GM12878 (cell line): ENCODE results near the gene ANTKMT. TPM values are rescaled to one million over a fixed set of nuclear protein-coding genes. Genes with fewer than 3 reads are reported as not detected.

Experiments
- ATAC-seq: fragments of 200-7000 bp; cut with Tn5 transposase; 3 replicates; pipeline ENCODE4 v1.9.1; 2020; ENCODE audit warnings: mild to moderate bottlenecking, moderate library complexity
- Bru-seq: library from RNA; stranded (reverse); fragments of 400-500 nt; gene quantifications from one replicate; lab custom pipeline; 2021; lab: Mats Ljungman, UMichigan
- BruChase-seq, 2 experiments: library from RNA; stranded (reverse); fragments of 400-500 nt; gene quantifications; one replicate each; lab custom pipeline; 2021; lab: Mats Ljungman, UMichigan
- BruUV-seq: library from RNA; stranded (reverse); fragments of 400-500 nt; replicated peaks from 2 replicates; lab custom pipeline; 2021; lab: Mats Ljungman, UMichigan
- CTCF ChIA-PET: fragments of 300-600 bp; sonication (Branson Sonifier 250); formaldehyde crosslinking; extraction: SDS; loops from one replicate; lab custom pipeline; 2021; ENCODE audit warnings: inconsistent platforms; lab: Yijun Ruan, JAX
- POLR2A ChIA-PET: fragments of 350-600 bp; formaldehyde crosslinking; extraction: SDS; loops from one replicate; lab custom pipeline; 2021; ENCODE audit warnings: inconsistent platforms; lab: Charles Lee
- RAD21 ChIA-PET: fragments of 300-600 bp; sonication (Branson Sonifier 250); formaldehyde crosslinking; loops from one replicate; lab custom pipeline; 2023; ENCODE audit warnings: antibody characterized with exemption; ENCODE audit not compliant: unreplicated experiment; lab: Charles Lee
- SMC1A ChIA-PET: fragments of 300-600 bp; sonication (Branson Sonifier 250); formaldehyde crosslinking; loops from one replicate; lab custom pipeline; 2023; ENCODE audit not compliant: unreplicated experiment, uncharacterized antibody; lab: Charles Lee
- DNase-seq: peaks from one replicate; pipeline ENCODE4 v3.0.0-alpha.2; 2011; ENCODE audit warnings: low read depth, low spot score
- FAIRE-seq: peaks from 3 replicates; lab custom pipeline; 2011; peaks lifted over from hg19 to GRCh38; lab: Jason Lieb, UNC
- H2AFZ ChIP-seq: 2 replicates; pipeline ENCODE4 v1.6.0; 2011; ENCODE audit warnings: low read depth, low read length, control low read depth; ENCODE audit not compliant: control insufficient read depth
- H3K27ac ChIP-seq: 2 replicates; pipeline ENCODE4 v1.5.1; 2011; ENCODE audit warnings: control low read depth; ENCODE audit not compliant: control insufficient read depth, insufficient read depth
- H3K27me3 ChIP-seq, 2 experiments: replicated peaks in 1 of 2; 2 replicates each; pipeline versions ENCODE4 v1.6.0 to v1.6.1; 2011; ENCODE audit warnings: low read length in 1 of 2; ENCODE audit not compliant: control insufficient read depth in 2 of 2, insufficient read depth in 2 of 2
- H3K36me3 ChIP-seq, 2 experiments: 2 replicates each; pipeline ENCODE4 v1.5.1; 2011; ENCODE audit warnings: low read length in 1 of 2; ENCODE audit not compliant: control insufficient read depth in 2 of 2, insufficient read depth in 2 of 2
- H3K4me1 ChIP-seq: 2 replicates; pipeline ENCODE4 v1.6.1; 2011; ENCODE audit warnings: mild to moderate bottlenecking, low read length, moderate library complexity, mixed read lengths; ENCODE audit not compliant: control insufficient read depth, insufficient read depth
- H3K4me2 ChIP-seq: 2 replicates; pipeline ENCODE4 v1.6.0; 2011; ENCODE audit warnings: control low read depth; ENCODE audit not compliant: control insufficient read depth, insufficient read depth
- H3K4me3 ChIP-seq: fragments of 200-600 bp; sonication (generic); 2 replicates; pipeline ENCODE4 v1.5.1; 2016
- H3K79me2 ChIP-seq: 2 replicates; pipeline ENCODE4 v1.6.0; 2011; ENCODE audit warnings: low read length; ENCODE audit not compliant: control insufficient read depth, insufficient read depth
- H3K9ac ChIP-seq: 2 replicates; pipeline ENCODE4 v1.8.0; 2011; ENCODE audit warnings: low read length, control low read depth, mixed read lengths; ENCODE audit not compliant: control insufficient read depth, insufficient read depth
- H3K9me3 ChIP-seq: replicated peaks from 3 replicates; pipeline ENCODE4 v1.5.1; 2011; ENCODE audit warnings: mild to moderate bottlenecking, low read length; ENCODE audit not compliant: control insufficient read depth, insufficient read depth
- H4K20me1 ChIP-seq: 2 replicates; pipeline ENCODE4 v1.6.0; 2011; ENCODE audit not compliant: control insufficient read depth, insufficient read depth
- ATF3 ChIP-seq: IDR thresholded peaks from 2 replicates; pipeline ENCODE4 v1.6.1; 2011; ENCODE audit warnings: low read depth, mild to moderate bottlenecking, low read length, moderate library complexity, borderline replicate concordance; ENCODE audit errors: extremely low read depth
- CREB1 ChIP-seq: IDR thresholded peaks from 2 replicates; pipeline ENCODE4 v1.6.1; 2012; ENCODE audit warnings: low read depth, mild to moderate bottlenecking, inconsistent platforms
- DPF2 ChIP-seq: fragments of 450-650 bp; IDR thresholded peaks from 2 replicates; pipeline ENCODE4 v1.6.1; 2017; ENCODE audit warnings: mild to moderate bottlenecking
- EED ChIP-seq: sonication (generic); IDR thresholded peaks from 2 replicates; pipeline ENCODE4 v1.6.1; 2016; ENCODE audit warnings: antibody characterized with exemption, low read depth
- EGR1 ChIP-seq, 2 experiments: IDR thresholded peaks; 1 replicate in 1 of 2; 2 replicates in 1 of 2; pipeline ENCODE4 v1.6.1; 2011 to 2012; ENCODE audit warnings: low read depth in 2 of 2, low read length in 2 of 2, borderline replicate concordance in 1 of 2, mild to moderate bottlenecking in 1 of 2, moderate library complexity in 1 of 2
- ETV6 ChIP-seq, 2 experiments: fragments of 450-650 bp in 1 of 2; IDR thresholded peaks in 1 of 2; conservative IDR thresholded peaks in 1 of 2; 2 replicates each; pipeline ENCODE4 v1.6.1; 2014; ENCODE audit warnings: antibody characterized with exemption in 1 of 2, borderline replicate concordance in 1 of 2, low read depth in 1 of 2, mild to moderate bottlenecking in 1 of 2, moderate library complexity in 1 of 2
- FOXK2 ChIP-seq: fragments of 450-650 bp; IDR thresholded peaks from 2 replicates; pipeline ENCODE4 v1.6.1; 2017; ENCODE audit warnings: mild to moderate bottlenecking, moderate library complexity
- KAT2A ChIP-seq: conservative IDR thresholded peaks from 2 replicates; pipeline ENCODE4 v1.6.1; 2011; ENCODE audit warnings: low read depth, low read length; ENCODE audit not compliant: control insufficient read depth
- NFXL1 ChIP-seq: fragments of 450-650 bp; IDR thresholded peaks from 2 replicates; pipeline ENCODE4 v1.6.1; 2017; ENCODE audit warnings: antibody characterized with exemption, mild to moderate bottlenecking, borderline replicate concordance
- POLR2AphosphoS5 ChIP-seq: IDR thresholded peaks from 2 replicates; pipeline ENCODE4 v1.6.1; 2011; ENCODE audit warnings: mild to moderate bottlenecking, low read length, inconsistent platforms
- POU2F2 ChIP-seq: IDR thresholded peaks from 3 replicates; pipeline ENCODE4 v1.6.1; 2011; ENCODE audit warnings: low read depth, mild to moderate bottlenecking, low read length, borderline replicate concordance
- STAT3 ChIP-seq: IDR thresholded peaks from 2 replicates; pipeline ENCODE4 v1.6.1; 2011; ENCODE audit warnings: low read depth, low read length, improper control_type of control experiment
- SUZ12 ChIP-seq: fragments of 200-600 bp; sonication (generic); IDR thresholded peaks from one replicate; pipeline ENCODE4 v1.6.1; 2018; ENCODE audit warnings: antibody characterized with exemption, mild to moderate bottlenecking; ENCODE audit not compliant: unreplicated experiment
- TAF1 ChIP-seq: IDR thresholded peaks from 2 replicates; pipeline ENCODE4 v1.6.1; 2011; ENCODE audit warnings: mild to moderate bottlenecking, low read depth, low read length, borderline replicate concordance
- USF2 ChIP-seq: IDR thresholded peaks from 2 replicates; pipeline ENCODE4 v1.6.1; 2011; ENCODE audit warnings: low read depth, low read length, improper control_type of control experiment, borderline replicate concordance
- YY1 ChIP-seq: IDR thresholded peaks from 2 replicates; pipeline ENCODE4 v1.6.1; 2011; ENCODE audit warnings: low read depth, mild to moderate bottlenecking, low read length
- ZNF207 ChIP-seq: fragments of 450-650 bp; IDR thresholded peaks from 2 replicates; pipeline ENCODE4 v1.6.1; 2014; ENCODE audit warnings: antibody characterized with exemption, mild to moderate bottlenecking, borderline replicate concordance
- WGBS: methylation state at CpG from one replicate; pipeline ENCODE4 v1.1.6; 2016; ENCODE audit warnings: low lambda C conversion rate; ENCODE audit not compliant: insufficient replicate concordance, insufficient coverage; ENCODE audit errors: missing lambda C conversion rate; 5-methylcytosine and 5-hydroxymethylcytosine counted together
- in situ Hi-C: fragments of 300-500 bp; cut with MboI; formaldehyde crosslinking; loops from 9 replicates; pipeline ENCODE4 v1.14.3; 2018; ENCODE audit warnings: mixed read lengths
- intact Hi-C: fragments of 100-400 bp; cut with micrococcal nuclease; formaldehyde crosslinking; loops from one replicate; pipeline ENCODE4 v1.14.2; 2022; ENCODE audit not compliant: unreplicated experiment
- long read RNA-seq, 2 experiments: library from polyadenylated mRNA; unstranded; transcript quantifications; one replicate each; pipeline ENCODE4 v2.0.0, GENCODE V29; 2019 to 2020
- polyA minus RNA-seq, 3 experiments: library from RNA; depleted of rRNA, polyadenylated mRNA; stranded (reverse); fragments of >200 nt; gene quantifications; 2 replicates each; pipeline ENCODE4 v1.2.3, GENCODE V29; 2011
- polyA plus RNA-seq, 11 experiments: library from polyadenylated mRNA; depleted of rRNA in 4 of 11; unstranded in 6 of 11; stranded (reverse) in 5 of 11; fragments of >200 nt; fragmentation: Nextera tagmentation in 4 of 11; fragmentation: Illumina TruSeq in 1 of 11; extraction: Ambion mirVana in 4 of 11; extraction: Trizol in 1 of 11; gene quantifications; 1 replicate in 1 of 11; 2 replicates in 10 of 11; pipeline versions ENCODE4 v1.2.1 to v1.2.3, GENCODE V29; 2011 to 2016; ENCODE audit warnings: inconsistent platforms in 2 of 11, missing spikeins in 2 of 11, low read depth in 1 of 11
- total RNA-seq, 4 experiments: library from RNA; depleted of rRNA in 3 of 4; stranded (reverse); fragments of >200 nt in 3 of 4; fragmentation: Illumina TruSeq in 1 of 4; extraction: Trizol in 1 of 4; gene quantifications; 2 replicates each; pipeline versions ENCODE4 v1.2.1 to v1.2.3, GENCODE V29; 2013 to 2021

The ANTKMT gene
- 9.4 and 11.3 TPM in 2 replicates for total RNA-seq (2013; cell fraction: nucleolus; rRNA removed)
- 38.4 and 51.7 TPM in 2 replicates for total RNA-seq (2014; rRNA removed)
- 7.1 and 9.3 TPM in 2 replicates for total RNA-seq (2014; rRNA removed; fragmentation: Illumina TruSeq; extraction: Trizol)
- 60.5 and 67.8 TPM in 2 replicates for total RNA-seq (2021)
- polyA plus RNA-seq (2011; ENCODE audit: low read depth), result 0.75 TPM
- polyA plus RNA-seq (2011; rRNA removed), result 3.3 and 5.6 TPM in 2 replicates
- 20.1 and 37.9 TPM in 2 replicates for polyA plus RNA-seq (2011; cell fraction: cytosol; rRNA removed)
- 37.1 and 61.4 TPM in 2 replicates for polyA plus RNA-seq (2011; cell fraction: nucleus; rRNA removed)
- 10.8 and 14.9 TPM in 2 replicates for polyA plus RNA-seq (2012)
- polyA plus RNA-seq (2014; fragmentation: Illumina TruSeq; extraction: Trizol), result 0.62 TPM in 1 of 2 replicates, not detected in the other
- 1 to 10 TPM in 1 of 2 experiments, under 1 TPM in 1; 0.58 to 3.1 TPM for polyA plus RNA-seq (2014; fragmentation: Nextera tagmentation; extraction: Ambion mirVana)
- polyA plus RNA-seq (2014; rRNA removed), result 39.2 and 42.3 TPM in 2 replicates
- polyA plus RNA-seq (2016; fragmentation: Nextera tagmentation; extraction: Ambion mirVana), result 10 to 100 TPM; 44.5 to 54.8 TPM
- polyA minus RNA-seq (2011; rRNA and poly(A)+ RNA removed), result 0.73 and 2.0 TPM in 2 replicates
- polyA minus RNA-seq (2011; cell fraction: cytosol; rRNA and poly(A)+ RNA removed), result 7.2 and 7.3 TPM in 2 replicates
- 14.4 and 28.4 TPM in 2 replicates for polyA minus RNA-seq (2011; cell fraction: nucleus; rRNA and poly(A)+ RNA removed)
- percentile 60 among the genes with signal in this experiment for Bru-seq, nascent RNA
- percentile 62 among the genes with signal in this experiment for BruChase-seq, experiment 1, labeled RNA remaining after a 6-hour chase
- BruChase-seq, experiment 2, labeled RNA remaining after a 2-hour chase, result percentile 52 among the genes with signal in this experiment
- long read RNA-seq, experiment 1, transcript FAM173A-207 (5 exons, 1,052 nt), result major isoform, 9 of 17 reads
- long read RNA-seq, experiment 1, partial matches to known transcripts, result 0 of 17 reads
- long read RNA-seq, experiment 1, other reads (novel, unspliced or antisense), result 2 of 17 reads
- long read RNA-seq, experiment 2, result 0 reads

- intact Hi-C loops, result loop anchor here (2.0 kb wide), 2 partner anchors 20 to 36 kb away; partner anchors contain the start of genes CIAO3 and JMJD8
- WGBS, result 3% methylated on average over 101 of the region's 106 CpGs
- RAD21 ChIA-PET, result interaction anchor here (0.8 to 2.4 kb wide), 4 partner anchors 16 to 67 kb away, joined by 3 to 10 read pairs (median 6); partner anchors contain the start of genes CHTF18, RPUSD1 and STUB1
- Histone ChIP-seq H3K27me3 (no peaks in the 10 kb centered on the region), H3K4me2 (peak within 1 kb of the TSS; percentile 69), H2AFZ (peak within 1 kb of the TSS; percentile 92), H3K9me3 (no peaks in the 10 kb centered on the region), H3K79me2 (no peaks in the 10 kb centered on the region; the same call in 1 of the 2 replicates), H4K20me1 (0 out of 2 replicates have a peak, but pooled peaks cover 2% of the 10 kb centered on the region), H3K4me1 (peaks cover 16% of the 10 kb centered on the region), H3K9ac (peak within 1 kb of the TSS; percentile 91), H3K4me3 (peak within 1 kb of the TSS; percentile 86), H3K27ac (peak within 1 kb of the TSS; percentile 87), H3K36me3 (no peaks in the 10 kb centered on the region)
- BruUV-seq, result TSS peak; percentile 63
- FAIRE-seq (peak; percentile 62), ATAC-seq (peak; percentile 87), DNase-seq (no peak)
- POLR2A ChIA-PET, result interaction anchor here (0.5 to 2.5 kb wide), 8 partner anchors 9 to 149 kb away, joined by 3 to 29 read pairs (median 6); partner anchors contain the start of genes CHTF18, CIAO3 and RPUSD1
- SMC1A ChIA-PET, result interaction anchor here (1.2 to 1.3 kb wide), 3 partner anchors 9 to 60 kb away, joined by 3 to 4 read pairs (median 3); no protein-coding TSS in a partner anchor
- CTCF ChIA-PET, result interaction anchor here (0.9 to 2.5 kb wide), 5 partner anchors 11 to 64 kb away, joined by 3 to 16 read pairs (median 4); no protein-coding TSS in a partner anchor
- in situ Hi-C loops, result no loop called here
- no peak for TF ChIP-seq ATF3
- no peak for TF ChIP-seq FOXK2
- TF ChIP-seq KAT2A, result no peak
- no peak for TF ChIP-seq EED
- peak; percentile 45; the same call in 1 of the 2 replicates for TF ChIP-seq NFXL1
- peak; percentile 96 for TF ChIP-seq ZNF207
- peak; percentile 32; the same call in 1 of the 2 replicates for TF ChIP-seq TAF1
- TF ChIP-seq CREB1, result peak; percentile 25; the same call in 1 of the 2 replicates
- peak in 1 of 2 experiments; percentile 16; a peak in 1 of 4 replicates for TF ChIP-seq ETV6 (conservative IDR thresholded peaks at IDR 0.05 in 1 of 2, IDR thresholded peaks at IDR 0.05 in 1 of 2; ENCODE audit: borderline replicate concordance in 1 of 2, low read depth in 1 of 2)
- no peak for TF ChIP-seq STAT3
- peak; percentile 88 for TF ChIP-seq POLR2AphosphoS5
- TF ChIP-seq EGR1 (IDR thresholded peaks at IDR 0.05; ENCODE audit: borderline replicate concordance in 1 of 2, low read depth in 2 of 2, low read length in 2 of 2), result no peak
- TF ChIP-seq SUZ12, result no peak
- no peak for TF ChIP-seq USF2
- TF ChIP-seq POU2F2, result 0 out of 3 replicates have a peak, but pooled peaks have one; percentile 18
- peak; percentile 72 for TF ChIP-seq YY1
- peak; percentile 95; the same call in 1 of the 2 replicates for TF ChIP-seq DPF2
Observed at GRCh38 chr16:720990-721764, at the start of gene ANTKMT. ANTKMT (plus strand) TSS chr16:721146; CDS start chr16:721275, 129 bp downstream.
